ENCODE results near the gene SPACA7.

The SPACA7 gene

DNA sequence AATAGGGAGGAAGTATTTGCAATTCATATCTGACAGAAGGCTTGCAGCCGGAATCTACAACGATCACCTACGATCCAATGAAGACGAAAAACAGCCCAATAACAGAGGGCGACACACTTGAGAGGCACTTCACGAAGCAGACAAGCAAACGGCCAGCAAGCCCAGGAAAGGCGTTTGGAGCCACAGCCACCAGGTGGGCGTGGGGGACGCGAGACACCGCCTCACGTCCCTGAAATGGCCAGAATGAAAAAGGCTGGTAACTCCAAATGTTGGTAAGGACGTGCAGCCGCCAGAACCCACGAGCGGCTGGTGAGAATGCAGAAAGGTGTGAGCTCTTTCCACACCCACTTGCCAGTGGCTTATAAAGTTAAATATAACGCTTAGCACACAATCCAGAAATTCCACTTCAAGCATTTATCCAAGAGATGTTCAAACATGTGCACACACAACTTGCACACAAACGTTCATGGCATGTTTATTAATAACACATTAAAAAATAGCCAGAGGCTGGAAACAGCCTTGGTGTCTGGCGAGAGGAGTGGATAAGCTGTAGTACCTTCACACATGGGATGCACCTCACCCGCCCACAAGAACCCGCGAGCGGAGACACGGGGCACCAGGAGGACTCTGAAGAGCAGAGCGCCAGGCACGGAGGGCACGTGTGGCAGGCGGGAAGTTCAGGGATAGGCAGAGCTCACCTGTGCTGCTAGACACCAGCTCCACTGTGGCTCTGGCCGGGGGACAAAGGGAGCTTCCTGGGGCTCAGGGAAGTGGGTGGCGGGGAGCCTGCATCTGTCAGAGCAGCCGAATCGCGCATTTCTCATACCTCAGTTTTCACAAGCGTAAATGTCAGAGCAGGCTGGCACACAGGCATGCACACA, 89.3 kb downstream of the SPACA7 start:
- DNase-seq (ENCODE audit: low read depth in 2 of 2) = no peak

DNA sequence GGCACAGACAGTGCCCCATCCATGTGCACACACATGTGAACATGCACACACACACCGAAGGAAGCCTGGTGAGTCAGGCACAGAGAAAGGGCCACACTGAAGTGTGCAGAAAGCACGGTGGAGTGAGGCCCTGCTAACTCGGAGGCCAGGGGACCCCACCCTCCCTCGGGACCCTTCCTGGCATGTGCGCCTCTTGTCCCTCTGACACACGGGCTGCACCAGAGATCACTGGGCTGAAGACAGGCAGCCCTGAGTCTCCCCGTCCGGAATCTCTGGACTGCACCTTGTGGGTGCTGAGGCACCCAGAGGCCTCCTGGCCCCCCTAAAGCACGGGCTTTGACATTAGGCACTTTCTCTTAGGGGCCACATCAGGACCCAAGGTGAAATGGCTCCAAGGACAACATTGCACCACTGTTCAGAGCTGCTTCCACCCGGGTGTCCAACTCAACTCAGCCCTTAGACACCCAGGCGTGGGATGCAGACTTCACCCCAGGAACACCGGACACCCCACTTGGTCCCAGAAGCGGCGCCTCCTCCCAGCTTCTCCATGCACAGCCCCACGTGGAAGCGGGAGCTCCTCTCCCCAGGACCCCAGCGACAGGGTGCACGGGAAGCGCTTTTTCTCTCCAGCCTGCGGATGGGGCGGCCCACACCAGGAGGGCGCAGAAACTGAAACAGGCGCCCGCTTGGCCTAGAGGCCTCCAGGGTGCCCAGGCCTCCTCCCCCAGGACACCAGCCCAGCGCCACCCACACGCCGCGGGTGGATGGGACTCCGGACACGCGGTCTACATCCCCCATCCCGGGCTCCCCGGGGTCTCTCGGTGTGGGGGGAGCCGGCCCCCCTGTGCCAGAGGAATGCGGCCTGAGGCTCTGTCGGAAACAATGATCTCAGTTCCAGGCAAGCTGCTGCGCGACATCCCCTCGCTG, 90.2 kb downstream of the SPACA7 start:
- no peak for DNase-seq (ENCODE audit: low read depth in 2 of 2)

GRCh38 chr13:112467236-112467635, 91.1 kb downstream of the SPACA7 start:
- DNase-seq (ENCODE audit: low read depth in 2 of 2) = no peak

GRCh38 chr13:112468069-112468468, 91.9 kb downstream of the SPACA7 start:
- DNase-seq (ENCODE audit: low read depth in 2 of 2) = no peak

- no peak for DNase-seq (ENCODE audit: low read depth in 2 of 2)
These were observed 93.1 kb downstream of the SPACA7 start for GRCh38 chr13:112469071-112469745.

DNA sequence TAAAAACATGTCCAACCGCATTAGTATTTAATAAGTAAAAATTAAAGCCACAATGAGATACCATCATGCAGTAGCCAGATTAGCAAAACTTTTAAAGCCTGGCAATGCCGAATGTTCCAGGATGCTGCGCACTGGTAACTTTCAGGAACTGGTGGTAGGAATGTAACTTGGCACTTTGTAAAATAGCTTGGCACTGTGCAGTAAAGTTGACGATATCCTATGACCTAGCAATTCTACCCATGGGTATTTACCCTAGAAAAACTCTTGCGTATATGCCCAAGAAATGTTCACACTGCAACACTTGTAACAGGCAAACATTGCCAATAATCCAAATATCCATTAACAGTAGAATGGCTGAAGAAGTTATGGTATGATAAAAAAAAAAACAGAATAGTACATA, 97.7 kb downstream of the SPACA7 start:
- DNase-seq (ENCODE audit: low read depth in 2 of 2) = no peak

- no peak for DNase-seq (ENCODE audit: low read depth in 2 of 2)
These were observed 98.7 kb downstream of the SPACA7 start for GRCh38 chr13:112474869-112475268.

DNA sequence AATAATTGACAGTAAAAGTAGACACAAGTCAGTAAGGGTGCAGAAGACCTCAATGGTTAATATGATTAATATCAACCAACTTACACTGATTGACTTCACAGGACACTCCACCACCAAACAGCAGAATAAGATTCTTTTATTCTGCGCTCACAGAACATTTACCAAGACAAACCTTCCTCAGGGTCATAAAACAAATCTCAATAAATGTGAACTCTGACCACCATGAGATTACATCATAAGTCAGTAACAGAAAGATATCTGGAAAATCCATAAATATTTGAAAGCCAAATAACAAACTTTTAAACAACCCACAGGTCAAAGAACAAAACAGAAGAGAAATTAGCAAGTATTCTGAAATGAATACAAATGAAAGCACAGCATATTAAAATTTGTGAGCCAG, 99.7 kb downstream of the SPACA7 start:
- no peak for DNase-seq (ENCODE audit: low read depth in 2 of 2)

GRCh38 chr13:112477070-112477619, 101.0 kb downstream of the SPACA7 start:
- no peak for DNase-seq (ENCODE audit: low read depth in 2 of 2)

DNA sequence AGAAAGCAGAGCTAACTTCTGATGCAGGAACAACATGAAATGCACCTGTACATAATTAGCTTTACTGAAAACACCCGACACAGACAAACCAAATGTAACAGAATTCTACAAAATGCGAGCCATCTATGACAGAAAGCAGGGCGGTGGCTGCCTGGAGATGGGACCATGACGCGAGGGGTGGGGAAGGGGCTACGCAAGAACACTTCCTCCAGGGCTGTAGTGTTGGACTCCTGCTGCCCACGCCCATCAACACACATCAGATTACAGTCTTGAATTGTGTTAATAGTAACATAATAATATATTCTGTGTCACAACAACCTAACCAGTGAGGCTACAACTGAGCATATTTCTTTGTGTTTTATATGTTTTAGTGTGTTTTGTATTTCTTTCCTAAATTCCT, 103.2 kb downstream of the SPACA7 start:
- no peak for DNase-seq (ENCODE audit: low read depth in 2 of 2)

DNA sequence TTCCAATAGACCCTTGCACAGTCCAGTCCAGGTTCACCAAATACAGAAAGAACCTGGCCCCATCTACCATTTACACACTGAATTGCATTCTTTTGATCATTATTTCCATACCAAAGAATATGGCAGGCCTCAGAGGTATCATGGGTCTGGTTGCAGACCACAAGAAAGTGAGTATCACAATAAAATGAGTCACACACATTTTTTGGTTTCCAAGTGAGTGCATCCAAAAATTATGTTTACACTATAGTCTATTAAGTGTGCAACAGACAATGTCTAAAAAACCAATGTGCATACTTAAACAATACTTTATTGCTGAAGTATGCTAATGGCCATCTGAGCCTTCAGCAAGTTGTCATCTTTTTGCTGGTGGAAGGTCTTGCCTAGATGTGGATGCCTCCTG, 105.3 kb downstream of the SPACA7 start:
- DNase-seq (ENCODE audit: low read depth in 2 of 2) = peak in 1 of 2 experiments; percentile 2

- no peak for DNase-seq (ENCODE audit: low read depth in 2 of 2)
These were observed 107.1 kb downstream of the SPACA7 start for GRCh38 chr13:112483299-112483698.

All from fibroblast of skin of left quadriceps (primary cell).